Activated T-cell treated with anti-CD3 and anti-CD28 coated beads for 4 hours (primary cell): ENCODE results near the gene PDGFA.

Experiments
- DNase-seq: peaks from one replicate; pipeline ENCODE4 v3.0.0-alpha.2; 2020

The PDGFA gene

DNA sequence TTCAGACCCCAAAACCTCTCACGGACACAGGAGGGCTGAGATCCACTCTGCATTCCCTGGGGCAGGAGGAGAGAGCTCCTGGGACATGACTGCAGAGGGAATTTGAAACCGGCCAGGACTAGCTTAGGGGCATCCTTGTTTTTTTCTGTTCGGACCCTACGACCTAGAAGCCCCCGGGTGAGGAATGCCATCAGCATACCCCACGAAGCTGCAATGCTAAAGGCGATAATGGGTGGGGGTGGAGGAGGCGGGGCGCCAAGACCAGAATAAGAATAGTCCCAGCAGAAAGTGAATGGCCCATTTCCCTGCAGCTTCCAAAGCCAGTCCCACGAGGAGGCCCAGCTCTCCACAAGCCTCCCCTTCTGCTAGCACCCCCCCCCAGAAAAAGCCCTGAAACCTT lies 4.0 kb downstream of the PDGFA start:
- DNase-seq, result no peak

DNA sequence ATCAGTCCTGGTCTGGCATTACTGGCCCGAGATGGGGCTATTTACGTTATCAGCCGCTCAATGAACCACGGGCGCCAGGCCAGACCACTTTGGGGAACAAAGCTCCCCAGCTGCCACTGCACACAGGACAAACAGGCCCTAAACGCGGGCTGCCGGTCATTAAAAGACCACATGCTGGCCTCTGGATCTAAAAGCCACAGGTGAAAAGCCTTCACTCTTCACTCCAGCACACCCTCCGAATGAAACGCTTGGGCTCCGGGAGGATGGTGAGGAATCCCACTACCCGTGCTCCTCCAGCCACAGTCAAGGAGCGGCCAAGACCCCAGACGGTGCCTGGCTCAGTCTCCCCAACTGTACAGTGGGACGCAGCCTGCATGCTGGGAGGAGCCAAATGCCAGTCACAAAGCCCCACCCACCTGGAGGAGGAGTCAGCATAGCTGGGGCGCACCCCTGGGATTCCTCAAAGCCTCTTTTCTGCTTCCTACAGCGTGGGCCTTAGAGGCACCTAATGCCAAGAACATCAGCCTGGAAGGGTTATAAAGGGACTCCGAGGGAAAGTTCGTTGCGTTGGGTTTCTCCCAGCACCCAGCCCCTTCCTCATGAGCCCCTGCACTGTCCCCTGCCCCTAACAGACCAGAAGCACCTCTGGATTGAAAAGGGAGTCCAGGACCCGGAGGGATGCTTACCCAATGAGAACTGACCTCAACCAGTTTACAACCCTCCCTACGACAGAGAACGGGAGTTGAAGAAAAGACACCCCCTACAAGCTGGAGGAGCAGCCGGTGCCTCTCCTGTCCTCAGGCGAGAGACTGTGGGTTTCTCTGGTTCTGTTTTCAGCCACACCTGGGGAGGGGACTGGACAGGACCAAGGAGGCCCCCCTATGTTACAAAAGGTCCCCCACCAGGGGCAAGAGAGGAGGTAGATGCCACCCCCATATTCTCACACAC lies 4.7 kb downstream of the PDGFA start:
- DNase-seq, result no peak

DNA sequence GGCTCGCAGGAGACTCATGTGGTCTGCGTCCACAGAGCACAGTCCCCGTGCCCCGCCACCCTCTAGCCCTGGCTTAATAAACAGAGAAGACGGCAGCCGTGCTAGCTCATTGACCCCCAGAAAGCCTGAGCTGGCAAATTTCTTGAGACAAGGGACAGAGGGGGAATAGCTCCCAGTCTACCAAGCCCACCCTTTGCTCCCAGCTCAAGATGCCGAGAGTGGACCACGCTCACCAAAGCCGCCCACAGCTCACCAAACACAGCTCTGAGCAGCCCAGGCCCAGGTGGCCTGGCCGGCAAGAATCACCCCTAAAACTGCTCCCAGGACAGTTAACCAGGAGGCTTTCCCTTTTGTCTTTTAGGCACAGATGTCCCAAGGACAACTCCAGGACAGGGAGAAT lies 5.4 kb downstream of the PDGFA start:
- no peak for DNase-seq

DNA sequence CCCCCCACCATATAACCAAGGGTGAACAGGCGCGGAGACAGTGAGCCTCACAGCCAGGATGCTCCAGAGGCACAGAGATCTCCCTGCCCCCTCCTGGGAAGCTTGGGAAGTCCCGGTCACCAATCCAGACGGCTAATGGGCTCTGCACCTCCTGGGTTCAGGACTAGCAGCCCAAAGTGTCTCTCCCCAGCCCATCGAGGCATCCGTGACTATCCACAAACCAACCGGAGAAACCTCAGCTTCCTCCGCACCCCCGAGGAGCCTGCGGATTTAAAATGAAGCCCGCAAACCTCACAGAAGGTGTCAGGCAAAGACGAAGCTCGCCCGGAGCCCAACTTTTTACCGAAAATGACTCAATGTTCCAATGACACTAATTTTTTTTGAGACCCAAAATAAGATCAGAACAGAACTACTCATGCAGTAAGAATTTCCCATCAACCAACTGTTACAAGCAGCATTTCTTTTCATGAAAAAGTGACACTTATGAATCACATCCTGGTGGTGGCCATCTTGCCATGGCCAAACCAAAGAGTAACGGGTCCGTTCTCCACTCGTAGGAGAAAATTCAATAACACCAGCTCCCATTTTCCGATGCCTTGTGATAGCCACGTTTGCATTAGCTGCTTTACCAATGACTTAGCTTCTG lies 6.0 kb downstream of the PDGFA start:
- no peak for DNase-seq

DNA sequence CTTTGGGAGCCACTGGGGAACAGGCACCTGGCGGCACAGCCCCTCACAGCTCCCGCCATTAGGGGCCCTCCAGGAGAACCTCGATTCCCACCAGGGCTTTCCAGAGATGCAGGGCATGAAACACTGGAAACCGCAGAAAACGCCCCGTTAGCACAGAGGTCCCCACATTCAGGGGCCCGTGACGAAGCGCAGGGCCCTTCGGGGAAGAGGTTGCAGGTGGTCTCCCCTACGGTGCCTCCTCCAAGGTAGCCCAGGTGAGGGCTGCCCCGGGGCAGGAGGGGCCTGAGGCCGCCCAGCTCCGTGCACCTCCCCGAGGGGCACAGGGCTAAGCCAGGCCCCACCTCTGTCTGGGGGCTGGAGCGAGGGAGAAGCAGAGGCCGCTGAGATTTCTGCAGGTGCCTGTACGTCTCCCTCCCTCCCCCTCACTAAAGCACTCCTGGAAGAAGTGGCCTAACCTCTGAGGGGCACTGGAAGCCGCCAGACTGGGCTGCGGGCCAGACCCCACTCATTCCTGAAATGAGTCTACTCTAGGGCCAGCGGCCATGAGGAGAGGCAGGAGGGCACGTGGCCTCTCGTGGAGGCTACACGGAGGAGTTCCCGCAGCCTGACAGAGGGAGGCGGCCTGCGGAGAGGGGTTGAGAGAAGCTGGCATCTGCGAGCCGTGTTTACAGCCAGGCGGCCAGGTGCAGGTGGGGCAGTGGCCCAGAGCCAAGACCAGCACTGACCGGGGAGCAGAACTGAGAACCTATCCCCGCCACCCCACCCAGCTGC lies 6.9 kb downstream of the PDGFA start:
- no peak for DNase-seq

DNA sequence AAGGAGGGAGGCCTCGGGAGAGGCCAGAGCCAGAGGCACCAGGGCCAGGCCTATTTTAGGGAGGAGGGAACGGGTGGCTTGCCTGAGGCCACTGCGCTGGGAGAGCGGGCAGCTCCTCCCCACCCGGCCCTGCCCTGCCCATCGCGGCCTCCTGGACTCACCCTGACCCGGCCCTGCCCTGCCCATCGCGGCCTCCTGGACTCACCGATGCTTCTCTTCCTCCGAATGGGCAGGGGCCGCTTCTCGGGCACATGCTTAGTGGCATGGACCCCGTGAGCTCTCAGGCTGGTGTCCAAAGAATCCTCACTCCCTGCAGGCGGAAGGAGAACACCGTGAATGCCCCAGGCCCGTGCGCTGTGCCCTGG lies 7.5 kb downstream of the PDGFA start:
- DNase-seq, result no peak

DNA sequence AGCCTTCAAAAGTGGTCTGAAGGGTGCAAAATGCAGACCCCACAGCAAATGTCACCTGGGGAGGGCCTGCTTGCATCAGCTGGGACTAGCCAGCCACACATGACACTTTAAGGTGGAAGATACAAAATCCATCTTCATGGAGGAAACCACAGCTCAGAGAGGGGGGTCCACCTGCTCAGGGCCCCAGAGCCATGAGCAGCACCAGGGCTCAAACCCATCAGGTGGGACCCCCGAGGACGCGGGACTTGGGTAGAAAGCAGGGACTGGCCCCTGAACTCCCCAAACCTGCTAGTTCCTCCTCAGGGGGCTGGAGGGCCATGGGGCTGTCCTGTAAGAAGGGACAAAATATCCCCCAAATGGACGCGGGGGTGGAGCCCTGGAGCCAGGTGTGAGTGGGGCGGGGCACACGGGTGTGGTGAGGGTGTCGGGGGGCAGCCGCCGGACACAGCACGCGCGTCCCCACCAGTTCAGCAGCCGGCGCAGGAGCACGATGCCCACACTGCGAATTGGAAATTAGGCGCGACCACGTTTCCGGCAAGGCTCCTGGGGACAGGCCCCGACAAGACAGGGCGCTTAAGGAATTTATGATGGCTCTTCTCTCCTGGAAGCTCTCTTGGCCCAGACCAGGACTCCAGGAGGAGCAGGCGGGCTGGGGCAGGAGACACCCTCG lies 8.0 kb downstream of the PDGFA start:
- DNase-seq, result no peak

DNA sequence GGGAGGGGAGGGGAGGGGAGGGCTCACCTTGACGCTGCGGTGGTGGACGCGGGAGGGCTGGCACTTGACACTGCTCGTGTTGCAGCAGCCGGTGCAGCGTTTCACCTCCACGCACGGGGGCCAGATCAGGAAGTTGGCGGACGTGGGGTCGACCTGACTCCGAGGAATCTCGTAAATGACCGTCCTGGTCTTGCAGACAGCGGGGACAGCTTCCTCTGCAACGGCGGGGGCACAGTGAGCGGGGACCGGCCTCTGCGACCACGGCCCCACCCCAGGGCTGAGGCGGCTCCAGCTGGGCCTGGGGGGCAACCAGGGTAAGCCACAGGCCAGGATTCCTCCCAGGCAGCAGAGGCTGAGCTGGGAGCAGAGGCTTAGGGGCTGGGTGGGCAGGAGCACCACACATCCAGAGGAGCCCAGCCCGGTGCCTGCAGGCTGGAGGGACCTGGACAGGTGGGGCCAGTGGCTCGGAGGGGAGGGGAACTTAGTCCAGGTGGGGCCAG lies 8.8 kb downstream of the PDGFA start:
- DNase-seq, result no peak

DNA sequence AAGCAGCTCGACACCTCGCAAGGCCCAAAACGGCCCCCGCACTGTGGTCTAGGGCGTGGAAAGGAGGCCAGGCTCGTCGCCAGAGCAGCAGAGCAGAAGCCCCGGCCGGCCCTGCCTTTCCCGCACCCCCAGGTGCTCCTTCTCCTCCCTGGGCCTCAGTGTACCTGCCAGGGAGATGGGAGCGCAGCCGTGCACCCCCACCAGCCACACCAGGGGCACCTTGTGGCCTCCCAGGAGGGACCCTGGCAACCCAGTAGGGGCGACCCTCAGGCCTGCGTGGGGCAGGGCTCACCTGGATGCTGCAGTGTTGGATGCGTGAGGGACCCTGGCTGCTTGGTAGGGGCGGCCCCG lies 9.5 kb downstream of the PDGFA start:
- DNase-seq, result no peak

DNA sequence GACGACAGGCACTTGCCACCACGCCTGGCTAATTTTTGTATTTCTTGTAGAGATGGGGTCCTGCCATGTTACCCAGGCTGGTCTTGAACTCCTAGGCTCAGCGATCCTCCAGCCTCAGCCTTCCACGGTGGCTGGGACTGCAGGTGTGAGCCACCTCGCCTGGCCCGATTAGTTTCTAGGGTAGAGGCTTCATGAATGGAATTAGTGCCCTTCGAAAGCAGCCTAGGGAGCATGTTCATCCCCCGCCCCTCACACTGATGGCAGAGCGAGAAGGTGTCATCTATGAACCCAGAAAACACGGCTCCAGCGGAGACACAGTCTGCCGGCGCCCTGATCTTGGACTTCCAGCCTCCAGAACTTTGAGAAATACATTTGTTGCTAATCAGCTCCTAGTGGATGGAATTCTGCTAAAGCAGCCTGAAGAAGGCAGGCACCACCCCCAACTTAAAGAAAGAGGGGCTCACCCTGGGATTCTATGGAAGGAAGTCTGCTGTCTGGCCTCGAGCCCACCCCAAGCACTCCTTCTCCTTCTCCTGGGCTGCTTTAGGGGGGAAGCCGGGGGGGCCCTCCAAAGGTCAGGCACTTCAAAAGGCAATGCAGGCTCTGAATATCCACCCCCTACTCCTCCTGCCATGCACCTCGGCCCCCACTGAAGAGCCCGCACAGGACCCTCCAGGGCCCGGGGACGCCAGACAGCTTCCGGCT lies 10.1 kb downstream of the PDGFA start:
- no peak for DNase-seq

DNA sequence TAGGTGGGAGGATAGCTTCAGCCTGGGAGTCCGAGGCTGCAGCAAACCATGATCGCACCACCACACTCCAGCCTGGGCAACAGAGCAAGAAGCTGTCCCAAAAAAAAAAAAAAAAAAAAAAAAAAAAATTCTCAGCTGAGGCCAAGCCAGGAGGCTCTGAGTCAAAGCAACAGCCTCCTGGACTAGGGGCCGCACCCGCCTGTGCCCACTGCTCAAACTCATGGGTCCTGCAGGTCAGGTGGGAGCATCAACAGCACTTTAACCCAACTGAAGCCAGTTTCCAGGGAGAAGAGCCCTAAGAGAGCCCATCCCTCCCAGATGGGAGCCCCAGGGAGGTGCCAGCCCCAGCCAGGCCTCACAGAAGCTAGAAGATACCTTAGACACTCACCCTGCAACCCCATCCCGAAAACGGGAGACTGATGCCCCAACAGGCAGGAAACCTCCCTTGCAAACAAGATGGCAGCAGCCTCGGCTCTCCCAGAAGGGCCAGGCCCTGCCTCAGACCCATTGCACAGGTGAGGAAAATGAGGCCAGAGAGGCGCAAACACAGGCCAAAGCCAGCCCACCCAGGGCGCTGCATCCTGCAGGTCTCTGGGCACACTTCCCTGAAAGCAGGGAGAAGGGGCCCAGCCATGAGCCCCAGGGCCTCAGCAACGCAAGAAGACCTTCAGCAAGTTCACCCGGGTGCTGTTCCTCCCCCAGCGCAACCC lies 11.0 kb downstream of the PDGFA start:
- DNase-seq, result no peak

DNA sequence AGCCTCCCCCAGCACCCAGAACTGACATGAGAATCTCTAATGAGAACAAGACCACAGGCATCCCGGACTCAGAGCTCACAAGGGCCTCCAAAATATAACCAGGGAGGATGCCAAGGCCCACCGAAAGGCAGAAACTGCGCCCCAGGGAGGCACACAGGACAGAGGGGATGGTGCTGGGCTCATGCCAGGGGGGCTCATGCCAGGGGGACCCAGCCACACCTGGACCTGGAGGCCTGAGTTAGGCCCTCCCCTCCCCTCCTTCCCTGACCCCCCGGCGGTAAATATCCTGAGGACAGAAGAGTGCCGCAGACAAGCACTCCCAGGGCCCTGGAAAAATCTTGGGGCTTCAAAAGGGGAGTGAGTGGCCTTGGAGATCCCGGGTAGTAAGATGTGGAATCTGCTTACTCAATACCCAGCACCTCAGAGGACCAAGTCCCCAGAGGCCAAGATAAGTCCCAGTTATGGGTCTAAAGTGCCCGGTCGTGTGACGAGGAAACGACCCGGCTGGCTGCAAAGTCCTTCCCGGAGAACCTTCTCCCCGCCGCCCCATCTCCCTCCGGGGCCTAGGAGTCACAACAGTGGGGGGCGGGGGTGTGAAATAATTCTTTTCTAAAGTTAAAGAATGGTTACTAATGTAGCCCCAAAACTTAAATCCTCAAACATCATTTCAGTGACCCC lies 11.9 kb downstream of the PDGFA start:
- DNase-seq, result no peak

DNA sequence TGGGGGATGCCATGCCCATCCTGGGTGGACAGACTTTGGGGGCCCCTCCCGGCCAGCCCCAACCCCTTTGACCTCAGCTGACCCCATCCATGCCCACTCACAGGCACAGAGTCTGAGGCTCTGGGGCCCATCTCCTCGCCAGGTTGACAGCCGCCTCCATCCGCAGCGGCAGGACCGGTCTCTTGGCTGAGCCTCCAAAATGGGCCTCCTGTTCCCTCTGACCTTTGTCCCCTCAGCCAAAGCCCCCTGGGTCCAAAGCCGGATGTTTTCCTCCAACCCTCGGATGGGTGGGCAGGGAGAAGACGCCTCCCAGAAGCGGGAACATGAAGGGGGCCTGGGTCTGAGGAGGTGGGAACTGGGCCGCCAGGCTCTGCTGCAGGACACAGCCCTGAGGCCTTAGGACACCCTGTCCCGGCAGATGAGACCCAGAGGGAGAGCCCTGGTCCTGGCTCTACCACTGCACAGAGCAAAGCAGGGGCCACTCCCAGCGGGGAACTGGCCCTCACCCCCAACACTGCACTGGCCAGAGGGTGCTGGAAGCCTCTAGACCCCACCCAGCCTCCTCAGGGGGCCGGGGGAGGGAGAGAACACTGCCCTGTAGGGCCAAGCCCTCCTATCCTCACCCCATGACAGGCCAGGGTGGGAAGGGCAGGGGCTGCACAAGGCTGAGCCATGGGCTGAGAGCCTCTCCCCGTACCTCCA lies 12.6 kb downstream of the PDGFA start:
- DNase-seq, result no peak

DNA sequence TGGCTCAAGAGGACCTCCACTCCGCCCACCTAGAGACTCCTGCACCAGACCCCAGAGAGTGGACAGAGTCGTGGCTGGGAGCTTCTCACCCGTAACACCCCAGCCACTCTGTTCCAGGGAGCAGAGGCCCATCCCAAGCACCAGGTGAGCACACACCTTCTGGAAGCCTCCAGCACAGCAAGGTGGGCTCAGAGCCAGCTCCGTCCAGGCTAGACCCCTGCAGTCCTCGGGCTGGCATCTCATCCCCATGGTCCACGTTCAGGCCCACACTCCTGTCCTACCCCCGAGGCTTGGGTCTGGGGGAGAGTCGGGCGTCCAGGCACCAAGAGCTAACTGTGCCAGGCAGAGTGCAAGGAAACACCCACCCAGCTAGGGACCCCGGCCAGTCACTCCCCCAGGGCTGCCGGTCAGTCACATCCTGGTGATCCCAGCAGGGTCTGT lies 13.2 kb downstream of the PDGFA start:
- no peak for DNase-seq

DNA sequence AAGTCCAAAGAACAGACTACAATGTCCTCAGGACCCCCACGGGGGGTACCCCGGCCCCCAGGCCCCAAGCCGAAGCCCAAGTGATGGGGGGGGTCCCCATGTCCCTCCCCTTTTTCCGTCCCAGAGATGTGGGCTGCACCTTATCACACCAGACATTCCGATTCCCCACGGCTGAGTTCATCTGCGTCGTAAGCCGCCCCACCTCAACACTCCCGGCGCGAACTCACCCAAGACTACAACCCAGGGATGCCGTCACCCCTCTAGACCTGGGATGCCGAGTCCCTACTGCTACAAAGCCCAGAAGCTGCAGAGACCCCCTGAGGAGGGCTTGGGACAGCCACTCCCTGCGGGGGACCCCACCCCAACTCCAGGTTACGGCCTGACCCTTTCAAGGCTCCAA lies 14.5 kb downstream of the PDGFA start:
- no peak for DNase-seq

DNA sequence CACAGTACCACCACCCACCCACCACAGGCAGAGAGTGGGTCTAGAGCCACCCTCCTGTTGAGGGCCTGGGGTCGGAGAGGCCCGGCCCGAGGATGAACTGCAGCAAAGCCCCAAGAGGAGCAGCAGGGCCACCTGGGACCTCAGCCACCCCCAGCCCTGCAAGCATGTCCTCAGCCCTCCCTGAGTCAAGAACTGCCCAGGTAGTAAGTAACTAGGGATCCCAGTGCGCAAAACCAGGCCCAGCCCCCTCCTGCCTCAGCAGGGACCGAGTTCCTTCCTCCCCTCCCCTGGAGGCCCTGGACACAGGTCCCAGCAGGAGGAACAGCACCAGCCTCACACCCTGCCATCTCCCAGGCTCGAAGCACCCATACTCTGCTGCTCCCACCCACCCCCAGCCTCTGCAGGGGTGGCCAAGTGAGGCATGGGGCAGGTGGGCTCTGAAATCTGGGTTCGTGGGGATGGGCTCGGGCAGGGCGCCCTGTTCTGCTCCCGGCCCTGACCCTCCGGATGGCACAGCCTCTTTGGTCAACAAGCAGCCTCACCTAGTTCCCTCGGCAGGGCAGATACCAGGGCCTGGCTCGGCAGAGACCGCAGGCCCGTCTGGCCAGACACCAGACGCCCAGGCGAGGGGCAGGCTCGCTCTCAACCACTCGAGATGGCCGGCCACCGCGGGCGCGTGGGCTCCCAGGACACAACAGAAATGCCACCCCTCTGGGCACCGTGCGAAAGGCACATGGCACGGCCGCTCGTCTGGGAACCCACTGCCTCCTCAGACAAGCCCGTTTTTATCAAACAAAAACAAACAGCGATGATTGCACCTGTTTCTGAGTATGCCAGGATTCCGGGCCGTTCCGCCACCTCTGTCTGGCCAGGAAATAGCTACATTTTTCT lies 15.2 kb downstream of the PDGFA start:
- no peak for DNase-seq

DNA sequence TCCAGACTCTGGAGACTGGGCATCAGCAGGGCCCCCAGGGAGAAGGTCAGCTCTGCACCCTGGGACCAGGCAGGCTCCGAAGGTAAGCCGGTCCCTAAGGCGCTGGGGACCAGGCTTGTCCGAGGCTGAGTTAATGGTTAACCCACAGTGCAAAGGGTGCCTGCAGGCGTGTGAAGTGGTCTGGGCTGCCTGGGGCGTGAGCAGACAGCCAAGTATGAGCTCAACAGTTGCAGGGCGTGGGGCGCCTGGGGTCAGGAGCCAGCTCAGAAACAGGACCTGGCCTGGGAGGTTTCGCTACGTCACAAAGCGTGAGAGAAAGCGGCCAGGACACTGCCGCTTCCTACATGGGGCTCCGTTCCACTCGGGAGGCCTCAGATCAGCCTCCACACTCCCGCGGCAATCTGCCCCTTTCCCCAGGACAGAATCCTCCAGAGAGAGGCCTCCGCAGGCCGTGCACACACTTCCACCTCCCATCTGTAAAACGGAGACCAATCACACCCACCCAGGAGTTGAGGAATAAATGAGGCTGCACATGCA lies 16.0 kb downstream of the PDGFA start:
- DNase-seq, result no peak

DNA sequence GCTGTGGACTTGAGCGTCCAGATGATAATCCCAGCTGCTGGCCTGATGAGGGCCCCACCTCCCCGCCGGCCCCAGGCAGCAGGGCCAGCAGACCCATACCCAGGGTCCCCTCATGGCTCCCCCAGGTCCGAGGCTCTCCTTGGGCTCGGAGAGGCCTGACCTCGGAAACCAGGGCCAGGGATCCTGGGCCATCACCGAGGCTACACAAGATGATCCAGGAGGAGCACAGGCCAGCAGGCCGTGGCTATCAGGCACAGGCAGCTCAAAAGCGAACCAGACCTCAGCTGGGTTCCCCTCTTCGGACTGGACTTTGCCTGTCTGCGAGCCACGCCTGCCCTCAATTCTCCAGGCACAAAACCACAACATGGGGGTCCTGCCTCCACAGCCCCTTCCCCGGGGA lies 17.4 kb downstream of the PDGFA start:
- DNase-seq, result no peak

DNA sequence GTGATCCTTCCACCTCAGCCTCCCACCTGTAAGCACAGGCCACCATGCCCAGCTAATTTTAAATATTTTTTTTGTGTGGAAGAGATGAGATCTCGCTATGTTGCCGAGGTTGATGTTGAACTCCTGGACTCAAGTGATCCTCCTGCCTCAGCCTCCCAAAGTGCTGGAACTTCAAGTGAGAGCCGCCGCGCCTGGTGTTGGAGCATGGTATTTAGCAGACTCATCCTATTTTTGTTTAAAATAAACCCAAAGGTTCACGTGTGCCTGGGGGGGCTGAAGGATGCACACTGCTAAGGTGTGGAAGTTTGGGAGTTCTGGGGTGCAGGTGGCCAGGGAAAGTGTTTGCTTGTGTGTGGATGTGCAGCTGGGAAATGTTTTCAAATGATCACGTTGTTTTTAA lies 18.1 kb downstream of the PDGFA start:
- no peak for DNase-seq
